Left hindlimb (tissue), 1 donor: ENCODE data around the gene GCKR.
"Not testable (repeated sequence)": the region's sequence is repeated elsewhere in the genome, so short reads cannot be mapped to it uniquely, and the experiment has no call there.

ENCODE experiments used
- DNase-seq: peaks from one replicate; pipeline ENCODE4 v3.0.0-alpha.2; 2018

The GCKR gene

DNA sequence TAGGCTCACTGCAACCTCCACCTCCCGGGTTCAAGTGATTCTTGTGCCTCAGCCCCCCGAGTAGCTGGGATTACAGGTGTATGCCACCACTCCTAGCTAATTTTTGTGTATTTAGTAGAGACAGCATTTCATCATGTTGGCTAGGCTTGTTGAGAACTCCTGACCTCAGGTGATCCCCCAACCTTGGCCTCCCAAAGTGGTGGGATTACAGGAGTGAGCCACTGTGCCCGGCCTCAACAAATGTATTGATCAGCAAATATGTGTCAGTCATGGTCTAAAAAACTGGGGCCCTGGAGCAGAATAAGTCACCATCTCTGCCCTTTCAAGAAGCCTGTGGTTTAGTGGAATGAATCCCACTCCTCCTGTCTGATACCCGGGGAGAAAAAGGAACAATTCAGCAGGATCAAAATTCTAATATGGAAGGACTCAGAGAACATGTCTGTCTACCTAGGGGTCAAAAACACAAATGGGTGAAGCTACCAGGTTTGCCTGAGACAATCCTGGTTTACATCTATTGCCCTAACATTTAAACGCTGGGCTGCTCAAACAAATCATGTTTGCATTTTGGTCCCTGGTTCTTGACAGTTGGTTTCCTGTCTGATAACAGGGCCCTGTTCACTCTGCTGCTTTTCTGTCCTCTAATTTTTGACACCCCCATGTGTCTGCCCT, 21.6 kb downstream of the GCKR start:
- DNase-seq = no peak

DNA sequence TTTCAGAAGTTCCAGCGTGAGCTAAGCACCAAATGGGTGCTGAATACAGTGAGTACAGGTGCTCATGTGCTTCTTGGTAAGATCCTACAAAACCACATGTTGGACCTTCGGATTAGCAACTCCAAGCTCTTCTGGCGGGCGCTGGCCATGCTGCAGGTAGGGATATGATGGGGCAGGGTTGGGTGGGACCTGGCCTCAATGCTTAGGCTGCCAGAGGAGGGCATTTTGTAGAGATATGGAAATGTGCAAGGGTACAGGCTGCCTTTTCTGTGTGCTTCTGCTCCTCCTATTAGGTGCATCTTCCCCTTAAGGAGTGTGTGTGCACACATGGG, 22.1 kb downstream of the GCKR start:
- no peak for DNase-seq

DNA sequence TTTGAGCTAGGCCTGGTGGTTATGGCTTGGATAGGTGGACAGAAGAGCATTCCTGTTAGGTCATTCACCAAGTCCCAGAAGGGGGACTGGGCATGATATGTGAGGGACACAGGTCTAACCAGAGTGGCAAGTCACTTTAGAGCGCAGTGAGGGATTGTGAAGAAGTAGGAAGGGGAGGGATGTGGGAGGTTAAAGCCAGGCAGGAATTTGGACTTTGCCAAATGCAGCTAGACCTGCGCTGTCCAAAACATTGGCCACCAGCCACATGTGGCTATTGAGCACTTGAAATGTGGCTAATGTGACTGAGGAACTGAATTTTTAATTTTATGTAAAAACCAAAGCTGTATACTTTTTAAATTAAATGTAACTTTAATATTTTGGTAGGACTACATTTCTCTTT, 23.7 kb downstream of the GCKR start:
- DNase-seq = no peak

DNA sequence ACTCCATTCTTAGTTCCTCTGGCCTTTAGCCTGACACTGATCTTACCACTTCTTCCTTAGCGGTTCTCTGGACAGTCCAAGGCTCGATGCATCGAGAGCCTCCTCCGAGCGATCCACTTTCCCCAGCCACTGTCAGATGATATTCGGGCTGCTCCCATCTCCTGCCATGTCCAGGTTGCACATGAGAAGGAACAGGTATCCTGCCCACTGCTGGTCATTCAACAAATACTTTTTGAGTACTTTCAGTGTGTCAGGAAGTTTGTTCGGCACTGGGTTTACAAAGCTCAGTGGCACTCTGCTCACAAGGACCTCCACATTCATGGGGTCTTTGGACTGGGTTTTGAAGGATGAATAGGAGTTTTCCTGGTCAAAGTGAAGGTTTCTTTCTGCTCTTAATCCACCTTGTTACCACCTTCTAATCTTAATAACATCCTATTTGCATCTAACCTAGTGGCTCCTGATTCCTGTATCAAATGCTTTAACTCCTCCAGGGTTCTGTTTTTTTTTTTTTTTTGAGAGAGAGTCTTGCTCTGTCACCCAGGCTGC, 25.8 kb downstream of the GCKR start:
- DNase-seq = no peak

DNA sequence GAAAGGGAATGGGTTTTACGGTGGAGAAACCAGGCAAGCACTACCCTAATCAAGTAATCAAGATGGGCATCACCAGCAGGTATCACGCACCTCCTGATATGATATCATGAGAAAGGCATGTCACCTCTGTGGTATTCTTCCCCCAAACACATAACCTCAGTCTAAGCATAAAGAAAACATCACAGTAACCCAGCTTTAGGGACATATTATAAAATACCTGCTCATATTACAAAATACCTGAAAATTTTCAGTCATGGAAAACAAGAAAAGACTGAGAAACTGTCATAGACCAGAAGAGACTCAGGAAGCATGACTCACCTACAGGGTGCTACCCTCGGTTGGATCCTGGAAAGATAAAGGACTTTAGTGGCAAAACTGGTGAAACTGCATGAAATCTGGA, 30.5 kb downstream of the GCKR start:
- no peak for DNase-seq

DNA sequence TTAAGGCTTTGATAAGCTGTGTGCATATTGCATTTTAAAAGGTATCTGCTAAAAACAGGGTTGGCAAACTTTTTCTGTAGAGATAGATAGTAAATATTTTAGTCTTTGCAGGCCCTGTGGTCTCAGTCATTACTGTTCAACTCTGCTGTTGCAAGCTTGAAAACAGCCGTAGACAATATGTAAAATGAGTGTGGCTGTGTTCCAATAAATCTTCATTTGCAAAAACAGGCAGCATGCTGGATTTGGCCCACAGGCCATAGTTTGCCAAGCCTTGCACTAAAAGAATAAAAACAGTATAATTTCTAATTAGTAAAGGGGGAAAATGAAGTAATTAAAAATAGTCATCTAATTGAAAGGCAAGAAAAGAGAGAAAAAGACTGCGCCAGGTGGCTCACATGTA, 35.3 kb downstream of the GCKR start:
- DNase-seq = no peak

DNA sequence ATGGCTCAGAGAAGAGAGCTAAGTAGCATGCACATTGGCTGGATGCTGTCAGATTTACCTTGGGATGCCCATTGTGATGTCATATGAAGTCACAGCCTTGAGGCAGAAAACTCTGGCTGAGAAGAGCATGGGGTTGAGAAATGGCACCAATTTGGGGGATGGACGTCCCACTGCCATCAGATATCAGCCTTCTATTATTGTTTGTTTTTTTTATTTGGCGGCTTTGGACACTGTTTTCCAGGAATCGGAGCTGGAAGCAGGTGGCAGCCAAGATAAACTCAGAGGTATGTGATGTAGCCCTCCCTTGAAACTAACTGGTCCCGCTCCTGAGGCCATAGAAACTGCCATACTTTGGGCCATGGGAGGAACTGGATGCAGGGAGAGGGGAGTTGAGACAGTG, 40.6 kb downstream of the GCKR start:
- no peak for DNase-seq

DNA sequence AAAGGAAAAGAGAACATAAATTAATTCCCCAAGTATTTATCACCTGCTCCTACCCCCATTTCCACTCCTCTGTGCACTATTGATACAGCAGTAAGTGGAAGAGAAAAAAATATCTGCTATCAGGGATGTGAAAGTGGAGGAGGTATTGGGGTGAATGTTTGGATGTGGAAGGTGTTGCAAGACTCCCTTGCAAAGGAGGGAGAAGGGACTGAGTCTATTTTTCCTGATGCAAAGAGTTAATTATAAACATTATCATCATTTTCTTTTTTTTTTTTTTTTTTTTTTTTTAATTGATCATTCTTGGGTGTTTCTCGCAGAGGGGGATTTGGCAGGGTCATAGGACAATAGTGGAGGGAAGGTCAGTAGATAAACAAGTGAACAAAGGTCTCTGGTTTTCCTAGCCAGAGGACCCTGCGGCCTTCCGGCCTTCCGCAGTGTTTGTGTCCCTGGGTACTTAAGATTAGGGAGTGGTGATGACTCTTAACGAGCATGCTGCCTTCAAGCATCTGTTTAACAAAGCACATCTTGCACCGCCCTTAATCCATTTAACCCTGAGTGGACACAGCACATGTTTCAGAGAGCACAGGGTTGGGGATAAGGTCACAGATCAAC, 42.3 kb downstream of the GCKR start:
- not testable (repeated sequence) for DNase-seq

DNA sequence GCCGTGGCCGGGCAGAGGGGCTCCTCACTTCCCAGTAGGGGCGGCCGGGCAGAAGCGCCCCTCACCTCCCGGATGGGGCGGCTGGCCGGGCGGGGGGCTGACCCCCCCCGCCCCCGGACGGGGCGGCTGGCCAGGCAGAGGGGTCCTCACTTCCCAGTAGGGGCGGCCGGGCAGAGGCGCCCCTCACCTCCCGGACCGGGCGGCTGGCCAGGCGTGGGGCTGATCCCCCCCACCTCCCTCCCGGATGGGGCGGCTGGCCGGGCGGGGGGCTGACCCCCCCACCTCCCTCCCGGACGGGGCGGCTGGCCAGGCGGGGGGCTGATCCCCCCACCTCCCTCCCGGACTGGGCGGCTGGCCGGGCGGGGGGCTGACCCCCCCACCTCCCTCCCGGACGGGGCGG, 43.0 kb downstream of the GCKR start:
- DNase-seq = not testable (repeated sequence)

DNA sequence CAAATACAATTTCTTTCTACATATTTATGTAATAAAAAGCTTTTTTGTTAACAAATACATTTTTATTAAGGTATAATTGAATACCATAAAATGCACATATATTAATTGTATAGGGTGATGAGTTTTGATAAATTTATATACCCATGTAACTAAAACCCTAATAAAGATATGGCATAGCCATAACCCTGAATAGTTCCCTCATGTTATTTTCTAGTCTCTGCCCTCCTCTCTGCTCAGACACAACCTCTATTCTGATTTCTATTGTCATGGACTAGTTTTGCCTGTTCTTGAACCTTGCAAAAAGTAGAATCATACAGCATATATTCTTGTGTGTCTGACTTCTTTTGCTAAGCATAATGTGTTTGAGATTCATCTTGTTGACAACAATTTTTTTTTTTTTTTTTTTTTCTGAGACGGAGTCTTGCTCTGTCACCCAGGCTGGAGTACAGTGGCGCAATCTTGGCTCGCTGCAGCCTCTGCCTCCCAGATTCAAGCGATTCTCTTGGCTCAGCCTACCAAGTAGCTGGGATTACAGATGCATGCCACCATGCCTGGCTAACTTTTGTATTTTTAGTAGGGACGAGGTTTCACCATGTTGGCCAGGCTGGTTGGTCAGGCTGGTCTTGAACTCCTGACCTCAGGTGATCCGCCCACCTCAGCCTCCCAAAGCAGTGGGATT, 47.6 kb downstream of the GCKR start:
- no peak for DNase-seq

DNA sequence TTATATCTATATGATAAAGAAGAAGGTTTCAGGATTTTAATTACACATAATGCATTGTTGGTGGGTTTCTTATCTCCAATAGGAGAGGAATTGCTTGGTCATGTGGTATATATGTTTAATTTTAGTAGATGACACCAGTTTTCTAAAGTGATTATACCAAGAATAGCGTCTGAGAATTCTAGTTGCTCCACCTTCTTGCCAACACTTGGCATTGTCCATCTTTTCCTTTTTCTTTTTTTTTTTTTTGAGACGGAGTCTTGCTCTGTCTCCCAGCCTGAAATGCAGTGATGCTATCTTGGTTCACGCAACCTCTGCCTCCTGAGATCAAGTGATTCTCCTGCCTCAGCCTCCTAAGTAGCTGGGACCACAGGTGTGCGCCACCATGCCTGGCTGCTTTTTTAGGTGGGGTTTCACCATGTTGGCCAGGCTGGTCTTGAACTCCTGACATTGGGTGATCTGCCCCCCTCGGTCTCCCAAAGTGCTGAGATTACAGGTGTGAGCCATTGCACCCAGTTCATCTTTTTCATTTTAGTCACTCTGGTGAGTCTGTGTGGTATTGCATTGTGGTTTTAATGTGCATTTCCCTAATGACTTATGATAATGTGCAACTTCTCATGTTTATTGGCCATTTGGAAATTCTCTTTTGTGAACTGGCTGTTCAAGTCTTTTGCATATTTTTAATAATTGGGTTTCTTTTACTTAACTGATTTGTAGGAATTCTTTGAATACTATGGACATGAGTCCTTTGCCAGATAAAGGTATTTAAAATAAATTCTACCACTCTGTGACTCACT, 48.9 kb downstream of the GCKR start:
- no peak for DNase-seq

DNA sequence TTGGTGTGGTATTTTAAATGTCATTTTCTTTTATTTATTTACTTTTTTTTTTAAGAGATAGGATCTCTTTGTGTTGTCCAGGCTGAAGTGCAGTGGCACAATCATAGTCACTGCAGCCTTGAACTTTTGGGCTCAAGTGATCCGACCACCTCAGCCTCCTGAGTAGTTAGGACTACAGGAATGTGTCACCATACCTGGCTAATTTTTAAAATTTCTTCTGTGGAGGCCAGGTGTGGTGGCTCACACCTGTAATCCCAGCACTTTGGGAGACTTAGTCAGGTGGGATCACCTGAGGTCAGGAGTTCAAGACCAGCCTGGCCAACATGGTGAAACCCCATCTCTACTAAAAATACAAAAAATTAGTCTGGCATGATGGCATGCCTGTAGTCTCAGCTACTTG, 52.7 kb downstream of the GCKR start:
- DNase-seq = no peak

DNA sequence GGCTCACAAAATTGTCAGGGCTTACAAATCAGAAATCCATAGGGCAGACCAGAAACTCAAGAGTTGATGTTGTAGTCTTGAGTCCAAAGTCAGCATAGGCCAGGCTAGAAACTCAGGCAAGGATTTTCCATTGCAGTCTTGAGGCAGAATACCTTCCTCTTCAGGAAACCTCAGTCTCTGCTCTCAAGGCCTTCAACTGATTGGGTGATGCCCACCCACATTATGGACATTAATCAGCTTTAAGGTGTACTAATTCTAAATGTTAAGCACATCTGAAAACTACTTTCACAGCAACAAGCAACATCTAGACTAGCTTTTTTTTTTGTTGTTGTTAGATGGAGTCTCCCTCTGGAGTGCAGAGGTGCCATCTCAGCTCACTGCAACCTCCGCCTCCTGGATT, 54.9 kb downstream of the GCKR start:
- no peak for DNase-seq

DNA sequence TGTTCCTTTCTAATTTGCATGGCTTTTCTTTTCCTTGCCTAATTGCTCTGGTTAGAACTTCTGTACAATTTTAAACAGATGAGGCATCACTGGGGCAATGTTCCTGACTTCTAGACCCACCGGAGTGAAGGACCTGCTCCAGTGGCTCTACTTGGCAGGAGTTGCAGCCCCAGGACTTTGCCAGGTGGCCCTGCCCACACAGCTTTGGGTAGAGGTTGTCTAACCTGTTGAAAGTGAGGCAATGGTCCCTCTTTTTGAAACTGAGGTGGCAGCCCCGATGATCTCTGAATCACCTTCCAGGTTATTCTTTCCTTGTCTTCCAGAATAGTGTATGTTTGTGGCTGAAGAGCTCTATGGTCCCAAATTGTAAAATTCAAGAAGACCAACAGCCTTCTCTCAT, 56.3 kb downstream of the GCKR start:
- no peak for DNase-seq

DNA sequence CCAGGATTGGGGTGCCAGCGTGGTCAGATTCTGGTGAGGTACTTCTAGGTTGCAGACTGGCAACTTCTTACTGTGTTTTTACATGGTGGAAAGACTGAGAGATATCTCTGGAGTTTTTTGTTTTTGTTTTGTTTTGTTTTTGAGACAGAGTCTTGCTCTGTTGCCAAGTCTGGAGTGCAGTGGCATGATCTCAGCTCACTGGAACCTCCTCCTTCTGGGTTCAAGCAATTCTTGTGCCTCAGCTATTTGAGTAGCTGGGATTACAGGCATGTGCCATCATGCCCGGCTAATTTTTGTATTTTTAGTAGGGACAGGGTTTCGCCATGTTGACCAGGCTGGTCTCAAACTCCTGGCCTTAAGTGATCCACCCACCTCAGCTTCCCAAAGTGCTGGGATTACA, 57.8 kb downstream of the GCKR start:
- DNase-seq = not testable (repeated sequence)

DNA sequence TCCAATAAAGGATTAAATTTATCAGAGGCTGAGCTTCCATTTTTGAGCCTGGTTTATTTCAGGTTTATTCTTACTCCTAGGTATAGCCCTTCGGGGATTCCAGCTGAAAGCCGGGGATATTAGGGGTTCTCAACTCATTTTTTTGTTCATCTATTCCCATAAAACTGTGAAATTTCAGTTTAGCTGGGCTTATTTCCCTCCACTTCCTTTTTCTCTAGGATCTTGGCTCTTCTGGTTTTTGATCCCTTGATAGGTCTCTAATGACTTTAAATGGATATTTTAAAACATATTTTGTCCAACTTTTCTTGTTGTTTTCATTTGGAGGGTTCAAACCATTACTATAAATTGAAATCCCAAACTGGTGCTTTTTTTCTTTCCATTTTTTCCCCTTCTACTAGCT, 62.6 kb downstream of the GCKR start:
- DNase-seq = no peak

DNA sequence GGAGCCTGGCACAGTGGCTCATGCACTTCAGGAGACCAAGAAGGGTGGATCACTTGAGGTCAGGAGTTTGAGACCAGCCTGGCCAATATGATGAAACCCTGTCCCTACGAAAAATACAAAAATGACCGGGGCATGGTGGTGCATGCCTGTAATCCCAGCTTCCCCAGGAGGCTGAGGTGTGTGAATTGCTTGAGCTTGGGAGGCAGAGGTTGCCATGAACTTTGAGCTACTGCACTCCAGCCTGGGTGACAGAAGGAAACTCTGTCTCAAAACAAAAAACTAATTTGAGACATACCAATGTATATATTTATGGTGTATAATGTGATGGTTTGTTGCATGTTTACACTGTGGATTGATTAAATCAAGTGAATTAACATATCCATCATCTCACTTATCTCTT, 64.4 kb downstream of the GCKR start:
- DNase-seq = no peak

DNA sequence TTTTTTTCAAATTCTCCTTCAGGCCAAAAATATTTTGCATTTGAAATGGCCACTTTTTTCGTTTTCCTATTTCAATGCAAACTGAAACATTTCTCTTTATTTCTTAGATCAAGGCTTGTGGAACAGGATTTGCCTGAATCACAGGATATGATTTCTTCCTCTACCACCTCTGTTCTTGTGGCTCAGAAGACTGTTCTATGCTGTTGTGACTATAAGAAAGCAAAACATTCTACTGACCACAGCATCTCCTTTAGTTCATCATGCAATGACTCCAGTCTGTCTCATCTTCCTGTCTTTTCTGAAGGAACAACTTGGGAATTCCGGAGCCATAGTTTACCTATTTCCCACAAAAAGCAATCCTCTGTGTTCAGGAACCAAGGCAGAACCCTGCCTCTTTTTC, 70.0 kb downstream of the GCKR start:
- no peak for DNase-seq

DNA sequence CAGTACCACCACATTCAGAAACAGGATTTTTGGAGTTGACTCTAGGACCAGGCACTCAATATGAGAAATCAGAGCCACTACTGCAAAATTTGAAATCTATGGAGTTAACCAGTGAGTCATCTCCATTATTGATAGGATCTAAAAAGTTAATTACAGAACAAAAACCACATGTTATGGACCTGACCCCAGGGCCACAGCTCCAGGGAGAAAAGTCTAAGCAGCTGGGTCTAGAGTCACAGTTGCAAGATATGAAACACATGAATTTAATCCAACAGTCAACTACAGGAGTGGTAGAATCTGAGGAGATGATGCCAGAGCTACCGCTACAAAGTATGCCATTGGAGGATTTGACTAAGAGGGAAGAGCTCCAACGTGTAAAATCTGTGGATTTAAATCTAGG, 72.8 kb downstream of the GCKR start:
- no peak for DNase-seq

DNA sequence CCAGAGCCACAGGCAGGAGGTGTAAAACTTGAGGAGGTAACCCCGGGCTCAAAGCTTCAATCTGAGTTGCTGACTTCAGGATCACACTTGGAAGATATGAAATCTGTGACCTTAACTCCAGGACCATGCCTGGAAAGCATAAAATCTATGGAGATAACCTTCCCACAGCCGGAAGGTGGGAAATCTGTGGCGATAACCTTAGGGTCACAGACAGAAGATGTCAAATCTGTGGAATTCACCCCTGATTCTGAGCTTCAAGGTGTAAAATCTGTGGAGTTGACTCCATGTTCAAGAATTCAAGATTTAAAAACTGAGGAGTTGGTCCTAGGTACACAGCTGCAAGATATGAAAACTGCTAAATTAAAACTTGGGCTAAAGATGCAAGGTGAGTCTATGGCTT, 74.6 kb downstream of the GCKR start:
- no peak for DNase-seq

DNA sequence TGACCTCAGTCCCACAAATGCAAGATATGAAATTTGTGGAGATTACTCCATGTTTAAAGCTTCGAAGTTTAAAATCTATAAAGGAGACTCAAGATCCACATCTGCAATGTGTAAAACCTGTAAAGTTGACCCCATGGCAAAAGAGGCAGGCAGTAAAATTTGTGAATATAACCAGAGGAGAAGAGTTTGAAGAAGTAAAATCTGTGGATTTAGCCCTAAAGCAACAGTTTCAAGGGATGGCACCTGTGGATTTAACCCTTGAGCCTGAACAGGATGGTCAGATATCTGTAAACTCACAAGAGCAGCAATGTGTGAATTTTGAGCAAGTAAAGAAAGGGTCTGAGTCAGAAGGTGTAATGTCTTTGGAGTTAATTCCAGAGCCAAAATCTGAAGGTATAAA, 75.0 kb downstream of the GCKR start:
- DNase-seq = no peak

DNA sequence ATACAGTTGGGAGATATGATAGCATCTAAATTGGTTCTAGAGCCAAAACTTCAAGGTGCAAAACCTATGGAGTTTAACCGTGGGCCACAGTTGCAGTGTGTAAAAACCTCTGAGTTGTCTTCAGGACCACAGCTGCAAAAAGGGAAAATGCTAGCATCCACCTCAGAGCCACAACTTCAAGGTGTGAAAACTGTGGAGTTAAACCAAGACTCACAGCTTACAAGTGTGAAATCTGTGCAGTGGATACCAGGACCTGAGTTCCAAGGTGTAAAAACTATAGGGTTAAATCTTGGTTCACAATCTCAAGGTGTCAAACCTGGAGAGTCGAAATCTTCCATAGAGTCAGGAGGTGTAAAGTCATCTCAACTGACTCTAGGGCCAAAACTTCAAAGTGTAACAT, 75.8 kb downstream of the GCKR start:
- no peak for DNase-seq

DNA sequence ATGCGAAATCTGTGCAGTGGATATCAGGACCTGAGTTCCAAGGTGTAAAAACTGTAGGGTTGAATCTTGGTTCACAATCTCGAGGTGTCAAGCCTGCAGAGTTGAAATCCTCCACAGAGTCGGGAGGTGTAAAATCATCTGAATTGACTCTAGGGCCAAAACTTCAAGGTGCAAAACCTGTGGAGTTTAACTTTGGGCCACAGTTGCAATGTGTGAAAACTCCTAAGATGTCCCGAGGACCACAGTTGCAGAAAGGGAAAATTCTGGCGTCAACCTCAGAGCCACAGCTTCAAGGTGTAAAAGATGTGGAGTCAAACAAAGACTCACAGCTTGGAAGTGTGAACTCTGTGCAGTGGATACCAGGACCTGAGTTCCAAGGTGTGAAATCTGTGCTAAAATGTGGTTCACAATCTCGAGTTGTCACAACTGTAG, 76.4 kb downstream of the GCKR start:
- no peak for DNase-seq
